ENCODE data around the gene LHFPL3. TPM values are rescaled to one million over a fixed set of nuclear protein-coding genes. Genes with fewer than 3 reads are reported as not detected.
"Not testable (repeated sequence)": the region's sequence is repeated elsewhere in the genome, so short reads cannot be mapped to it uniquely, and the experiment has no call there.

The LHFPL3 gene
- not detected in 2 replicates for total RNA-seq

DNA sequence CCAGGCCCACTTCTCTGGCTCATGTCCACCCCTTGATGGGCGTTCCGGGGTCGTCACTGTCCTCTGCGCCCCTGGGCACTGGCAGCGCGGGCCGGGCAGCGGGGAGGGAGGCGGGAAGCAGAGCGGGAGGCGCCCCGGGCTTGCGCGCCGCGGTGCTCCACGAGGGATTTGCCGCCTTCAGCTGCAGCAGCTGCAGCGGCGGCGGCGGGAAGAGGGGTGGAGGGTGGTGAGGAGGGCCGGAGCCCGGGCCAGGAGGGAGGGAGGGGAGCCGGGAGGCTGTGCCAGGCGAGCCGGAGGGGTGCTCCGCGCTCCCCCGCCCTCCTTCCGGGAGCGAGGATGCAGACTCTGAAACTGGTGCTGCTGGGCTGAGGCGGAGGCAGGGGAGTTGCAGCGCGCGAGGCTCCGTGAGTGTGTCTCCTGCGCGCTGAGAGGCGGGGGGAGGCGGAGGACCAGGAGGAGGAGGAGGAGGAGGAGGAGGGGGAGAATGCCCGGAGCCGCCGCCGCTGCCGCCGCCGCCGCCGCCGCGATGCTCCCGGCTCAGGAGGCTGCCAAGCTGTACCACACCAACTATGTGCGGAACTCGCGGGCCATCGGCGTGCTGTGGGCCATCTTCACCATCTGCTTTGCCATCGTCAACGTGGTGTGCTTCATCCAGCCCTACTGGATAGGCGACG is at the start of gene LHFPL3:
Gene LHFPL3 (plus strand): TSS at position 308 of the 674 bp plus-strand sequence.
- no peak for DNase-seq (ENCODE audit: low read depth)
- H3K4me3 ChIP-seq (ENCODE audit: low read depth, low read length): no peak within 1 kb of the TSS
- TF ChIP-seq, protein P1, sequence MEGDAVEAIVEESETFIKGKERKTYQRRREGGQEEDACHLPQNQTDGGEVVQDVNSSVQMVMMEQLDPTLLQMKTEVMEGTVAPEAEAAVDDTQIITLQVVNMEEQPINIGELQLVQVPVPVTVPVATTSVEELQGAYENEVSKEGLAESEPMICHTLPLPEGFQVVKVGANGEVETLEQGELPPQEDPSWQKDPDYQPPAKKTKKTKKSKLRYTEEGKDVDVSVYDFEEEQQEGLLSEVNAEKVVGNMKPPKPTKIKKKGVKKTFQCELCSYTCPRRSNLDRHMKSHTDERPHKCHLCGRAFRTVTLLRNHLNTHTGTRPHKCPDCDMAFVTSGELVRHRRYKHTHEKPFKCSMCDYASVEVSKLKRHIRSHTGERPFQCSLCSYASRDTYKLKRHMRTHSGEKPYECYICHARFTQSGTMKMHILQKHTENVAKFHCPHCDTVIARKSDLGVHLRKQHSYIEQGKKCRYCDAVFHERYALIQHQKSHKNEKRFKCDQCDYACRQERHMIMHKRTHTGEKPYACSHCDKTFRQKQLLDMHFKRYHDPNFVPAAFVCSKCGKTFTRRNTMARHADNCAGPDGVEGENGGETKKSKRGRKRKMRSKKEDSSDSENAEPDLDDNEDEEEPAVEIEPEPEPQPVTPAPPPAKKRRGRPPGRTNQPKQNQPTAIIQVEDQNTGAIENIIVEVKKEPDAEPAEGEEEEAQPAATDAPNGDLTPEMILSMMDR (conservative IDR thresholded peaks at IDR 0.05; ENCODE audit: low read depth, low read length): no peak

DNA sequence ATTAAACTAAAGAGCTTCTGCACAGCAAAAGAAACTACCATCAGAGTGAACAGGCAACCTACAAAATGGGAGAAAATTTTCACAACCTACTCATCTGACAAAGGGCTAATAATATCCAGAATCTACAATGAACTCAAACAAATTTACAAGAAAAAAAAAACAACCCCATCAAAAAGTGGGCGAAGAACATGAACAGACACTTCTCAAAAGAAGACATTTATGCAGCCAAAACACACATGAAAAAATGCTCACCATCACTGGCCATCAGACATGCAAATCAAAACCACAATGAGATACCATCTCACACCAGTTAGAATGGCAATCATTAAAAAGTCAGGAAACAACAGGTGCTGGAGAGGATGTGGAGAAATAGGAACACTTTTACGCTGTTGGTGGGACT is 46.7 kb upstream of the LHFPL3 start:
- not testable (repeated sequence) for H3K4me3 ChIP-seq (ENCODE audit: low read depth, low read length); DNase-seq (ENCODE audit: low read depth)

DNA sequence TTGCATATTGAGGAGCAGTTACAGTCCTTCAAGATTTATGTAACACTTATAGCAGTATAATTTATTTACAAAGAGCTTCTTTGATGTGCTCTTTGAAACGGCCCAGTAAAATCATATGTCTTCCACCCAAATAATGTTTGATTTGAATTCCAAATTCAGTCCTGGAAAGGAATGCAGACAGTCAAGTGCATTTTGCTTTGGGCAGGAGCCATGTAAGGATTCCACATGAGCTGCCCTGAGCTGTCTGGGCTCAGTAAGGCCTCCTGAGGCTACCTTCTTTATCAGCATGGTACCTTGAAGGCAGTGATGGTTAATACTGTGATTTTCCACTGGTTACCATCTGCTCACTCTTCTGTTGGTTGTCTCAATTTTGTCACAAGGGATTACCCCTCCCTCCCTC is 41.6 kb upstream of the LHFPL3 start:
- H3K4me3 ChIP-seq (ENCODE audit: low read depth, low read length): no peak overlapping the region
- no peak for DNase-seq (ENCODE audit: low read depth)
- TF ChIP-seq, protein P1 (conservative IDR thresholded peaks at IDR 0.05; ENCODE audit: low read depth, low read length): no peak

DNA sequence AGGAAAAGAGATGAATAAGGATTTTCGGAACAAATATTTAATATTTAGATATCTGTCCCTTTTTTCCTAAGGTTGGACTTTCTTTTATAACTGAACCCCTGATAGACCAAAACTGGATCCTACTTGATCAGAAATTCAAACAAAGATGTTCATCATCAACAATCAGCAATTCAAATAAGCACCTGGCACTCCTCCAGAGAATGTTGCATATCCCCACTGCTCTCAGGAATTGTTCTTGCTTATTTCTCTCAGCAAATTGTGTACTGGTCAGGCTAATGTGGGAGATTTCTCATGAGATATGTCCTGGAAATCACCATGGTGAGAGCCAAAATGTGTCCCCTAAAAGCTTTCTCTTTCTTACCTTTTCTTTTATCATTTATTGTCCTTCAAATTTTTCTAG is 40.3 kb upstream of the LHFPL3 start:
- TF ChIP-seq, protein P1 (conservative IDR thresholded peaks at IDR 0.05; ENCODE audit: low read depth, low read length): no peak
- no peak overlapping the region for H3K4me3 ChIP-seq (ENCODE audit: low read depth, low read length)
- DNase-seq (ENCODE audit: low read depth): no peak

DNA sequence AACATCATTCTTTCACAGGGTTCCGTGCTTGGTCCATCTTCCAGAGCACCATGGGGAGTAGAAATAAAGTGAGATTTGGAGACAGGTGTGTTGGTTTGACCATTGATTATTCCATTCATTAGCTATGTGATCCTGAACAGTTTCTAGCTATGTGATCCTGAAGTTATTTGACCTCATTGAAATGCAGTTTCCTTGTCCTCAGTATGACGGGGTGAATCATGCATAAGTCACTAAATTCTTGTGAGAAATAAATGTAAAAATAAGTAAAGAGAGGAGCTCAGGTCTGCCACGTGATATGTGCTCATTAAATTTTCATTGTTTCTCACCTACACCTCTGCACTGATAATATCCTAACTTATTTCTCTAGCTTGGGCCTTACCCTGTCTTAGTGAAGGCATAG is 34.1 kb upstream of the LHFPL3 start:
- H3K4me3 ChIP-seq (ENCODE audit: low read depth, low read length): no peak overlapping the region
- TF ChIP-seq, protein P1 (conservative IDR thresholded peaks at IDR 0.05; ENCODE audit: low read depth, low read length): no peak
- DNase-seq (ENCODE audit: low read depth): no peak

DNA sequence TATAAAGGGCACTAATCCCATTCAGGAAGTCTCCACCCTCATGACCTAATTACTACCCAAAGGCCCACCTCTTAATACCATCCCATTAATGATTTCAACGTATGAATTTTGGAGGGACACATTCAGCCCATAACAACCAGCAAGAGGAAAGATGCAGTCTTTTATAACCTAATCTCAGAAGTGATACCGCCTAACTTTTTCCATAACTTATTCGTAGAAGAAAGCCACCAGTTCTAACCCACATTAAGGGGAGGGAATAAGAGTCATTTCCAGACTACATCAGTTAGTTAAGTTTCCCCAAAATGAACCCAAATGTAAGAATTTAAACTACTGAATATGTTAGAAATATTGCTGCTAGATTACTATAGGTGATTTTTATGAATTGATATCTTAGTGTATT is 32.1 kb upstream of the LHFPL3 start:
- TF ChIP-seq, protein P1 (conservative IDR thresholded peaks at IDR 0.05; ENCODE audit: low read depth, low read length): no peak
- no peak for DNase-seq (ENCODE audit: low read depth)
- no peak overlapping the region for H3K4me3 ChIP-seq (ENCODE audit: low read depth, low read length)

DNA sequence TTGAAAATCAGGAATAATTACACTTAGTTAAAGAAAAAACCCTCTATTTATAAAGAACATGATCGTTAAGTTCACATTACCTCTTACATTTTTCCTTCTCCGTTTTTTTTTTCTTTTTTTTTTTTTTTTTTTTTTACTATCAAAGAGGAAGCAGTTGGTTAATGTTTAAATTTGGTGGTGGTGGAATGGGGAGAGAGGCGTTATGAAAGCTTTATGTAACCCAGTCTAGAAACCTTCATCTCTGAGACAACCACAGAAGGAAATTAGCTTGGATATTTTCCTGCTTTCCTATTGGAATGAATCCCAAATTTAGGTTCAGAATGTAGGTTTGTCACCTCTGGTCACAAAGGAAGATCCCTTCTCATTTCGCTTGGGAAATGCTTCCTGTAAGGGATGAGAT is 31.5 kb upstream of the LHFPL3 start:
- DNase-seq (ENCODE audit: low read depth): no peak
- TF ChIP-seq, protein P1 (conservative IDR thresholded peaks at IDR 0.05; ENCODE audit: low read depth, low read length): no peak
- no peak overlapping the region for H3K4me3 ChIP-seq (ENCODE audit: low read depth, low read length)

All from epithelial cell of proximal tubule (primary cell).